Ammon's horn (tissue), 1 donor: ENCODE data around the gene DCLK1.
"Not testable (repeated sequence)": the region's sequence is repeated elsewhere in the genome, so short reads cannot be mapped to it uniquely, and the experiment has no call there.

Experiments used
- DNase-seq: peaks from one replicate; pipeline ENCODE4 v3.0.0-alpha.2; 2016; ENCODE audit warnings: low spot score

Gene DCLK1

GRCh38 chr13:36130552-36131221, 495 bp downstream of the DCLK1 start:
- DNase-seq = peak; percentile 14

- no peak for DNase-seq
These were observed 1.0 kb downstream of the DCLK1 start for GRCh38 chr13:36130193-36130551.

- DNase-seq = no peak
These were observed 1.6 kb downstream of the DCLK1 start for GRCh38 chr13:36129539-36129938.

GRCh38 chr13:36126491-36126890, 4.7 kb downstream of the DCLK1 start:
- no peak for DNase-seq

GRCh38 chr13:36125841-36126240, 5.3 kb downstream of the DCLK1 start:
- no peak for DNase-seq

- DNase-seq = peak; percentile 25
These were observed 6.9 kb downstream of the DCLK1 start for GRCh38 chr13:36124236-36124822.

GRCh38 chr13:36115306-36115705, 15.9 kb downstream of the DCLK1 start:
- DNase-seq = no peak

GRCh38 chr13:36114233-36114632, 16.9 kb downstream of the DCLK1 start:
- no peak for DNase-seq

GRCh38 chr13:36108954-36109353, 22.2 kb downstream of the DCLK1 start:
- peak; percentile 32 for DNase-seq

- DNase-seq = no peak
These were observed 22.8 kb downstream of the DCLK1 start for GRCh38 chr13:36108342-36108741.

- no peak for DNase-seq
These were observed 23.7 kb downstream of the DCLK1 start for GRCh38 chr13:36107521-36107920.

GRCh38 chr13:36105726-36106125, 25.5 kb downstream of the DCLK1 start:
- DNase-seq = no peak

- DNase-seq = no peak
These were observed 28.5 kb downstream of the DCLK1 start for GRCh38 chr13:36102721-36103120.

- DNase-seq = not testable (repeated sequence)
These were observed 29.3 kb downstream of the DCLK1 start for GRCh38 chr13:36101907-36102306.

- peak; percentile 18 for DNase-seq
These were observed 30.0 kb downstream of the DCLK1 start for GRCh38 chr13:36101157-36101556.

- no peak for DNase-seq
These were observed 33.1 kb downstream of the DCLK1 start for GRCh38 chr13:36098080-36098479.

GRCh38 chr13:36096461-36097416, 34.4 kb downstream of the DCLK1 start:
- no peak for DNase-seq

- no peak for DNase-seq
These were observed 36.7 kb downstream of the DCLK1 start for GRCh38 chr13:36094478-36094877.

- no peak for DNase-seq
These were observed 40.6 kb downstream of the DCLK1 start for GRCh38 chr13:36090592-36090991.

- DNase-seq = no peak
These were observed 42.0 kb downstream of the DCLK1 start for GRCh38 chr13:36089130-36089647.

- DNase-seq = no peak
These were observed 42.7 kb downstream of the DCLK1 start for GRCh38 chr13:36088463-36088862.

- DNase-seq = no peak
These were observed 43.2 kb downstream of the DCLK1 start for GRCh38 chr13:36088001-36088400.

GRCh38 chr13:36086117-36086516, 45.1 kb downstream of the DCLK1 start:
- no peak for DNase-seq
